Thymus (tissue), 11 donors: ENCODE results near the gene FAM200C. TPM values are rescaled to one million over a fixed set of nuclear protein-coding genes. Genes with fewer than 3 reads are reported as not detected.
"Not testable (repeated sequence)": the region's sequence is repeated elsewhere in the genome, so short reads cannot be mapped to it uniquely, and the experiment has no call there.

Experiments
- DNase-seq, 9 donors: peaks; one replicate each; pipeline ENCODE4 v3.0.0-alpha.2; 2013; ENCODE audit warnings: low spot score in 9 of 9, low read depth in 6 of 9, missing footprints in 1 of 9
- H3K27ac ChIP-seq, 2 donors: one replicate each; pipeline ENCODE4 v1.5.1; 2013; ENCODE audit warnings: control low read depth in 1 of 2, low read depth in 1 of 2, low read length in 1 of 2, mild to moderate bottlenecking in 1 of 2, moderate library complexity in 1 of 2
- H3K27me3 ChIP-seq, 2 donors: one replicate each; pipeline ENCODE4 v1.5.1; 2013; ENCODE audit warnings: low read length in 1 of 2; ENCODE audit not compliant: control insufficient read depth in 2 of 2, insufficient read depth in 1 of 2
- H3K36me3 ChIP-seq, 2 donors: one replicate each; pipeline ENCODE4 v1.5.1; 2013; ENCODE audit warnings: low read length in 1 of 2, mild to moderate bottlenecking in 1 of 2, moderate library complexity in 1 of 2; ENCODE audit not compliant: control insufficient read depth in 2 of 2, insufficient read depth in 2 of 2
- H3K4me1 ChIP-seq, 2 donors: one replicate each; pipeline ENCODE4 v1.5.1; 2013; ENCODE audit warnings: low read length in 2 of 2; ENCODE audit not compliant: control insufficient read depth in 2 of 2, insufficient read depth in 2 of 2
- H3K4me3 ChIP-seq, 2 donors: one replicate each; pipeline ENCODE4 v1.5.1; 2013; ENCODE audit warnings: low read length in 2 of 2, control low read depth in 1 of 2, mild to moderate bottlenecking in 1 of 2
- H3K9me3 ChIP-seq, 2 donors: one replicate each; pipeline ENCODE4 v1.5.1; 2013; ENCODE audit warnings: low read length in 1 of 2, mild to moderate bottlenecking in 1 of 2; ENCODE audit not compliant: control insufficient read depth in 2 of 2, insufficient read depth in 1 of 2
- WGBS: extraction: QIAGEN DNeasy Blood & Tissue Kit; methylation state at CpG from one replicate; pipeline ENCODE4 v1.1.7; 2013; 5-methylcytosine and 5-hydroxymethylcytosine counted together
- polyA plus RNA-seq: library from polyadenylated mRNA; stranded (reverse); fragments of 200-250 nt; gene quantifications from one replicate; pipeline ENCODE4 v1.2.3, GENCODE V29; 2013
- total RNA-seq: library from RNA; stranded (reverse); fragments of 120-200 nt; gene quantifications from one replicate; pipeline ENCODE4 v1.2.4, GENCODE V29; 2013
- donor health status: healthy.

FAM200C gene
- total and polyA plus RNA-seq, 2 donors = 4.1 to 5.5 TPM

GRCh38 chr5:160439205-160439600 is 39.3 kb upstream of the FAM200C start:
- under 1% methylated on average over 11 of the region's 11 CpGs for WGBS
- DNase-seq = peak in 8 of 9 donors; percentile 72 to 91 (median 82)
- no peaks in the 10 kb centered on the region for H3K9me3 ChIP-seq
- H3K36me3 ChIP-seq = no peaks in the 10 kb centered on the region
- peaks cover 0 to 9% of the 10 kb centered on the region in 2 donors for H3K4me1 ChIP-seq
- H3K4me3 ChIP-seq = peak overlapping the region; percentile 46 to 53
- no peaks in the 10 kb centered on the region for H3K27me3 ChIP-seq
- peak overlapping the region; percentile 74 to 77 for H3K27ac ChIP-seq

- H3K9me3 ChIP-seq = no peaks in the 10 kb centered on the region
- H3K4me1 ChIP-seq = peaks cover 0 to 16% of the 10 kb centered on the region in 2 donors
- peak overlapping the region; percentile 46 to 53 for H3K4me3 ChIP-seq
- H3K27ac ChIP-seq = peak overlapping the region; percentile 74 to 77
- 3% methylated on average over 18 of the region's 18 CpGs for WGBS
- peak in 6 of 9 donors; percentile 44 to 82 (median 64) for DNase-seq
- no peaks in the 10 kb centered on the region for H3K27me3 ChIP-seq
- no peaks in the 10 kb centered on the region for H3K36me3 ChIP-seq
Observed at GRCh38 chr5:160438316-160439204, 38.7 kb upstream of the FAM200C start.

GRCh38 chr5:160437271-160437670 is 37.4 kb upstream of the FAM200C start:
- Histone ChIP-seq H3K9me3 (no peaks in the 10 kb centered on the region), H3K27ac (no peak overlapping the region), H3K27me3 (no peaks in the 10 kb centered on the region), H3K36me3 (no peaks in the 10 kb centered on the region), H3K4me1 (peaks cover 0 to 23% of the 10 kb centered on the region in 2 donors), H3K4me3 (no peak overlapping the region)
- DNase-seq = no peak

- peaks cover 0 to 23% of the 10 kb centered on the region in 2 donors for H3K4me1 ChIP-seq
- DNase-seq, H3K36me3 ChIP-seq, H3K27ac ChIP-seq, H3K9me3 ChIP-seq, H3K27me3 ChIP-seq, H3K4me3 ChIP-seq: not testable (repeated sequence)
- WGBS = 23% methylated on average over 6 of the region's 6 CpGs
Observed at GRCh38 chr5:160436661-160437060, 36.8 kb upstream of the FAM200C start.

GRCh38 chr5:160436017-160436416 is 36.2 kb upstream of the FAM200C start:
- Histone ChIP-seq H3K4me3 (no peak overlapping the region), H3K27me3 (no peaks in the 10 kb centered on the region), H3K36me3 (peaks cover 0 to 3% of the 10 kb centered on the region in 2 donors), H3K9me3 (no peaks in the 10 kb centered on the region), H3K27ac (no peak overlapping the region), H3K4me1 (peaks cover 0 to 23% of the 10 kb centered on the region in 2 donors)
- WGBS = 98% methylated on average over 4 of the region's 4 CpGs
- no peak for DNase-seq

GRCh38 chr5:160435532-160435931 is 35.7 kb upstream of the FAM200C start:
- H3K4me3 ChIP-seq = no peak overlapping the region
- H3K27me3 ChIP-seq = no peaks in the 10 kb centered on the region

GRCh38 chr5:160434022-160434531 is 34.2 kb upstream of the FAM200C start:
- H3K9me3 ChIP-seq = no peaks in the 10 kb centered on the region
- WGBS = 96% methylated on average over 9 of the region's 9 CpGs
- H3K27ac ChIP-seq = no peak overlapping the region
- no peaks in the 10 kb centered on the region for H3K27me3 ChIP-seq
- peak in 4 of 9 donors; percentile 54 to 79 (median 62) for DNase-seq
- H3K4me3 ChIP-seq = no peak overlapping the region
- H3K36me3 ChIP-seq = peaks cover 0 to 17% of the 10 kb centered on the region in 2 donors
- H3K4me1 ChIP-seq = peaks cover 0 to 23% of the 10 kb centered on the region in 2 donors

More at GRCh38 chr5:160435532-160435931, 35.7 kb upstream of the FAM200C start:
- Histone ChIP-seq H3K9me3 (no peaks in the 10 kb centered on the region), H3K36me3 (peaks cover 0 to 5% of the 10 kb centered on the region in 2 donors), H3K4me1 (peaks cover 0 to 23% of the 10 kb centered on the region in 2 donors), H3K27ac (no peak overlapping the region)
- WGBS = 97% methylated on average over 1 of the region's 1 CpG
- DNase-seq = no peak

GRCh38 chr5:160432787-160433186 is 32.9 kb upstream of the FAM200C start:
- no peak for DNase-seq
- H3K36me3 ChIP-seq = peaks cover 0 to 29% of the 10 kb centered on the region in 2 donors
- H3K27me3 ChIP-seq = no peaks in the 10 kb centered on the region
- H3K4me1 ChIP-seq = peaks cover 0 to 17% of the 10 kb centered on the region in 2 donors
- no peaks in the 10 kb centered on the region for H3K9me3 ChIP-seq
- WGBS = 95% methylated on average over 7 of the region's 7 CpGs
- no peak overlapping the region for H3K27ac ChIP-seq
- no peak overlapping the region for H3K4me3 ChIP-seq

GRCh38 chr5:160432196-160432595 is 32.3 kb upstream of the FAM200C start:
- no peak overlapping the region for H3K4me3 ChIP-seq
- H3K9me3 ChIP-seq = no peaks in the 10 kb centered on the region
- 98% methylated on average over 4 of the region's 4 CpGs for WGBS
- no peak for DNase-seq
- no peaks in the 10 kb centered on the region for H3K27me3 ChIP-seq
- H3K36me3 ChIP-seq = peaks cover 3 to 35% of the 10 kb centered on the region in 2 donors
- peaks cover 0 to 17% of the 10 kb centered on the region in 2 donors for H3K4me1 ChIP-seq
- no peak overlapping the region for H3K27ac ChIP-seq
